Liver (tissue), 3 donors: ENCODE results near the gene RFX7.
A peak's percentile ranks its signal among the peaks of the same experiment; 100 is the strongest.

Source experiments
- ATF3 ChIP-seq: IDR thresholded peaks from 2 replicates; pipeline ENCODE4 v1.6.1; 2016; ENCODE audit warnings: antibody characterized with exemption
- FOXA1 ChIP-seq: IDR thresholded peaks from 2 replicates; pipeline ENCODE4 v1.6.1; 2016; ENCODE audit warnings: antibody characterized with exemption
- JUND ChIP-seq, 2 donors: IDR thresholded peaks; 2 replicates each; pipeline ENCODE4 v1.6.1; 2016; ENCODE audit warnings: antibody characterized with exemption in 2 of 2
- RAD21 ChIP-seq, 2 donors: IDR thresholded peaks; 2 replicates each; pipeline ENCODE4 v1.6.1; 2016; ENCODE audit warnings: antibody characterized with exemption in 2 of 2, mild to moderate bottlenecking in 2 of 2
- RXRA ChIP-seq, 2 donors: IDR thresholded peaks; 2 replicates each; pipeline ENCODE4 v1.6.1; 2017 to 2018; ENCODE audit warnings: antibody characterized with exemption in 2 of 2, mild to moderate bottlenecking in 1 of 2
- SP1 ChIP-seq: IDR thresholded peaks from 2 replicates; pipeline ENCODE4 v1.6.1; 2018; ENCODE audit warnings: antibody characterized with exemption, mild to moderate bottlenecking
- TAF1 ChIP-seq: conservative IDR thresholded peaks from 2 replicates; pipeline ENCODE4 v1.6.1; 2016; ENCODE audit warnings: antibody characterized with exemption, mild to moderate bottlenecking
- YY1 ChIP-seq: IDR thresholded peaks from 2 replicates; pipeline ENCODE4 v1.6.1; 2016; ENCODE audit warnings: antibody characterized with exemption, mild to moderate bottlenecking
- ZBTB33 ChIP-seq: IDR thresholded peaks from 2 replicates; pipeline ENCODE4 v1.6.1; 2016; ENCODE audit warnings: antibody characterized with exemption
- TF ChIP-seq, protein P1 (sequence below): fragments of 150-350 bp; IDR thresholded peaks from 2 replicates; pipeline ENCODE4 v1.5.1; 2017; ENCODE audit warnings: improper control_type of control experiment, low read depth, low read length; ENCODE audit not compliant: missing input control
- TF ChIP-seq, protein P2 (sequence below): IDR thresholded peaks from 2 replicates; pipeline ENCODE4 v1.6.1; 2016; ENCODE audit warnings: antibody characterized with exemption, mild to moderate bottlenecking
- donor health status: healthy.
- donor health status: healthy.

DNA sequence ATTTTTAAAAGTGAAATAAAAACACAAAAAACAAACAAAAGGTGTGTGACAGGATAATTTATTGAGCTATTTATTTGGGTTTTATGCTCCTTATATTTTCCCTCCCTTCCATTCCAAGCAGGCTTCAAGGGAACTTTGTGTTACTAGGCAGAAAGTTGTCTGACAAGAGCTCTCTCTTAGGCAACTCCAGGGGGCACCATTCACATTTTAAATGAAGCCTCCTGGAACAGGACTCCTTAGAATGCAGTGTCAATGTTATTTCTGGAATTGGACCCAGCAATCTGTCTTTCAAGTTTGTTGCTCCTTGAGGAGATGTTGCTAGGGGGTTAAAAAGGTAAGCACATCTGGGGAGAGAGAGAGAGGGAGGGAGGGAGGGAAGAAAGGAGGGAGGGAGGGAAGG lies 5.4 kb upstream of the RFX7 start:
- TF ChIP-seq, protein P1, sequence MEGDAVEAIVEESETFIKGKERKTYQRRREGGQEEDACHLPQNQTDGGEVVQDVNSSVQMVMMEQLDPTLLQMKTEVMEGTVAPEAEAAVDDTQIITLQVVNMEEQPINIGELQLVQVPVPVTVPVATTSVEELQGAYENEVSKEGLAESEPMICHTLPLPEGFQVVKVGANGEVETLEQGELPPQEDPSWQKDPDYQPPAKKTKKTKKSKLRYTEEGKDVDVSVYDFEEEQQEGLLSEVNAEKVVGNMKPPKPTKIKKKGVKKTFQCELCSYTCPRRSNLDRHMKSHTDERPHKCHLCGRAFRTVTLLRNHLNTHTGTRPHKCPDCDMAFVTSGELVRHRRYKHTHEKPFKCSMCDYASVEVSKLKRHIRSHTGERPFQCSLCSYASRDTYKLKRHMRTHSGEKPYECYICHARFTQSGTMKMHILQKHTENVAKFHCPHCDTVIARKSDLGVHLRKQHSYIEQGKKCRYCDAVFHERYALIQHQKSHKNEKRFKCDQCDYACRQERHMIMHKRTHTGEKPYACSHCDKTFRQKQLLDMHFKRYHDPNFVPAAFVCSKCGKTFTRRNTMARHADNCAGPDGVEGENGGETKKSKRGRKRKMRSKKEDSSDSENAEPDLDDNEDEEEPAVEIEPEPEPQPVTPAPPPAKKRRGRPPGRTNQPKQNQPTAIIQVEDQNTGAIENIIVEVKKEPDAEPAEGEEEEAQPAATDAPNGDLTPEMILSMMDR: no peak
- TF ChIP-seq, protein P2, sequence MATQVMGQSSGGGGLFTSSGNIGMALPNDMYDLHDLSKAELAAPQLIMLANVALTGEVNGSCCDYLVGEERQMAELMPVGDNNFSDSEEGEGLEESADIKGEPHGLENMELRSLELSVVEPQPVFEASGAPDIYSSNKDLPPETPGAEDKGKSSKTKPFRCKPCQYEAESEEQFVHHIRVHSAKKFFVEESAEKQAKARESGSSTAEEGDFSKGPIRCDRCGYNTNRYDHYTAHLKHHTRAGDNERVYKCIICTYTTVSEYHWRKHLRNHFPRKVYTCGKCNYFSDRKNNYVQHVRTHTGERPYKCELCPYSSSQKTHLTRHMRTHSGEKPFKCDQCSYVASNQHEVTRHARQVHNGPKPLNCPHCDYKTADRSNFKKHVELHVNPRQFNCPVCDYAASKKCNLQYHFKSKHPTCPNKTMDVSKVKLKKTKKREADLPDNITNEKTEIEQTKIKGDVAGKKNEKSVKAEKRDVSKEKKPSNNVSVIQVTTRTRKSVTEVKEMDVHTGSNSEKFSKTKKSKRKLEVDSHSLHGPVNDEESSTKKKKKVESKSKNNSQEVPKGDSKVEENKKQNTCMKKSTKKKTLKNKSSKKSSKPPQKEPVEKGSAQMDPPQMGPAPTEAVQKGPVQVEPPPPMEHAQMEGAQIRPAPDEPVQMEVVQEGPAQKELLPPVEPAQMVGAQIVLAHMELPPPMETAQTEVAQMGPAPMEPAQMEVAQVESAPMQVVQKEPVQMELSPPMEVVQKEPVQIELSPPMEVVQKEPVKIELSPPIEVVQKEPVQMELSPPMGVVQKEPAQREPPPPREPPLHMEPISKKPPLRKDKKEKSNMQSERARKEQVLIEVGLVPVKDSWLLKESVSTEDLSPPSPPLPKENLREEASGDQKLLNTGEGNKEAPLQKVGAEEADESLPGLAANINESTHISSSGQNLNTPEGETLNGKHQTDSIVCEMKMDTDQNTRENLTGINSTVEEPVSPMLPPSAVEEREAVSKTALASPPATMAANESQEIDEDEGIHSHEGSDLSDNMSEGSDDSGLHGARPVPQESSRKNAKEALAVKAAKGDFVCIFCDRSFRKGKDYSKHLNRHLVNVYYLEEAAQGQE: no peak
- TF ChIP-seq RAD21 (IDR thresholded peaks at IDR 0.05) (peak in 1 of 2 donors; percentile 11), SP1 (no peak), JUND (IDR thresholded peaks at IDR 0.05) (no peak), RXRA (IDR thresholded peaks at IDR 0.05) (no peak), ATF3 (no peak), ZBTB33 (no peak), FOXA1 (no peak), TAF1 (no peak), YY1 (no peak)
